H9 (cell line): ENCODE data around the gene DOHH. TPM values are rescaled to one million over a fixed set of nuclear protein-coding genes. Genes with fewer than 3 reads are reported as not detected.

ENCODE experiments used
- DNase-seq: peaks from one replicate; pipeline ENCODE4 v3.0.0-alpha.2; 2017
- H2AFZ ChIP-seq: one replicate; pipeline ENCODE4 v1.6.1; 2013; ENCODE audit warnings: mild to moderate bottlenecking, low read length, control low read depth, moderate library complexity
- H2AK5ac ChIP-seq: 2 replicates; pipeline ENCODE4 v1.6.1; 2013; ENCODE audit warnings: low read length, control low read depth, mixed read lengths; ENCODE audit not compliant: insufficient read length
- H2BK120ac ChIP-seq: one replicate; pipeline ENCODE4 v1.6.1; 2013; ENCODE audit warnings: low read depth, mild to moderate bottlenecking, low read length, control low read depth, inconsistent platforms; ENCODE audit not compliant: poor library complexity, severe bottlenecking
- H2BK12ac ChIP-seq: 2 replicates; pipeline ENCODE4 v1.6.1; 2013; ENCODE audit warnings: low read length, control low read depth, mixed read lengths, low read depth; ENCODE audit not compliant: insufficient read length
- H2BK15ac ChIP-seq: 2 replicates; pipeline ENCODE4 v1.6.1; 2013; ENCODE audit warnings: low read depth, low read length, control low read depth
- H2BK20ac ChIP-seq: one replicate; pipeline ENCODE4 v1.6.1; 2013; ENCODE audit warnings: low read depth, mild to moderate bottlenecking, low read length, control low read depth, inconsistent platforms; ENCODE audit not compliant: poor library complexity, severe bottlenecking
- H2BK5ac ChIP-seq: 2 replicates; pipeline ENCODE4 v1.6.1; 2013; ENCODE audit warnings: low read length, control low read depth, mixed read lengths; ENCODE audit not compliant: insufficient read length
- H3K14ac ChIP-seq: 2 replicates; pipeline ENCODE4 v1.6.1; 2013; ENCODE audit warnings: low read length, control low read depth; ENCODE audit not compliant: insufficient read depth
- H3K18ac ChIP-seq: 2 replicates; pipeline ENCODE4 v1.6.1; 2013; ENCODE audit warnings: low read depth, mild to moderate bottlenecking, mixed read lengths, low read length, control low read depth; ENCODE audit not compliant: insufficient read length
- H3K23ac ChIP-seq: 2 replicates; pipeline ENCODE4 v1.6.1; 2013; ENCODE audit warnings: low read length, control low read depth, mixed read lengths, low read depth; ENCODE audit not compliant: insufficient read length
- H3K23me2 ChIP-seq: 2 replicates; pipeline ENCODE4 v1.6.1; 2013; ENCODE audit warnings: low read depth, mild to moderate bottlenecking, mixed read lengths, low read length, control low read depth; ENCODE audit not compliant: insufficient read length, poor library complexity, severe bottlenecking
- H3K27ac ChIP-seq: 2 replicates; pipeline ENCODE4 v1.5.1; 2013; ENCODE audit warnings: low read length, control low read depth, mixed read lengths, low read depth; ENCODE audit not compliant: insufficient read length
- H3K27me3 ChIP-seq: 2 replicates; pipeline ENCODE4 v1.6.1; 2013; ENCODE audit warnings: low read length, control low read depth, inconsistent platforms; ENCODE audit not compliant: insufficient read depth
- H3K4ac ChIP-seq: 2 replicates; pipeline ENCODE4 v1.6.1; 2013; ENCODE audit warnings: low read depth, mild to moderate bottlenecking, control low read depth, inconsistent platforms, low read length, moderate library complexity
- H3K4me1 ChIP-seq: 2 replicates; pipeline ENCODE4 v1.6.1; 2013; ENCODE audit warnings: low read length, control low read depth, inconsistent platforms; ENCODE audit not compliant: insufficient read depth
- H3K4me2 ChIP-seq: 2 replicates; pipeline ENCODE4 v1.6.1; 2013; ENCODE audit warnings: low read length, control low read depth, mixed read lengths; ENCODE audit not compliant: insufficient read length, insufficient read depth
- H3K56ac ChIP-seq: 2 replicates; pipeline ENCODE4 v1.6.1; 2013; ENCODE audit warnings: low read depth, mild to moderate bottlenecking, mixed read lengths, low read length, control low read depth; ENCODE audit not compliant: insufficient read length
- H3K79me1 ChIP-seq: 2 replicates; pipeline ENCODE4 v1.6.1; 2013; ENCODE audit warnings: low read depth, mild to moderate bottlenecking, moderate library complexity, low read length, control low read depth, inconsistent platforms; ENCODE audit not compliant: insufficient read depth, poor library complexity, severe bottlenecking
- H3K79me2 ChIP-seq: 2 replicates; pipeline ENCODE4 v1.6.1; 2013; ENCODE audit warnings: low read length, control low read depth, inconsistent platforms; ENCODE audit not compliant: insufficient read depth
- H3K9ac ChIP-seq: 2 replicates; pipeline ENCODE4 v1.6.1; 2013; ENCODE audit warnings: low read length, control low read depth, mixed read lengths; ENCODE audit not compliant: insufficient read length; ENCODE audit errors: extremely low read depth
- H3K9me3 ChIP-seq: one replicate; pipeline ENCODE4 v1.6.1; 2013; ENCODE audit warnings: low read depth, low read length, inconsistent platforms; ENCODE audit not compliant: control insufficient read depth
- H3T11ph ChIP-seq: one replicate; pipeline ENCODE4 v1.6.1; 2013; ENCODE audit warnings: mild to moderate bottlenecking, low read length, control low read depth, inconsistent platforms
- H4K20me1 ChIP-seq: one replicate; pipeline ENCODE4 v1.6.1; 2013; ENCODE audit not compliant: control insufficient read depth, insufficient read length, insufficient read depth
- H4K5ac ChIP-seq: 2 replicates; pipeline ENCODE4 v1.6.1; 2013; ENCODE audit warnings: low read depth, mild to moderate bottlenecking, mixed read lengths, low read length, control low read depth; ENCODE audit not compliant: insufficient read length
- H4K8ac ChIP-seq: replicated peaks from 2 replicates; pipeline ENCODE4 v1.6.1; 2013; ENCODE audit warnings: low read length, control low read depth, mixed read lengths, low read depth; ENCODE audit not compliant: insufficient read length
- H4K91ac ChIP-seq: 2 replicates; pipeline ENCODE4 v1.6.1; 2013; ENCODE audit warnings: low read depth, mild to moderate bottlenecking, moderate library complexity, mixed read lengths, low read length, control low read depth; ENCODE audit not compliant: insufficient read length
- H3K27ac Mint-ChIP-seq, 3 experiments: 2 replicates in 2 of 3; 3 replicates in 1 of 3; pipeline ENCODE4 v1.8.0; 2020 to 2021; ENCODE audit warnings: mixed read lengths in 3 of 3, mild to moderate bottlenecking in 1 of 3, moderate library complexity in 1 of 3
- H3K27me3 Mint-ChIP-seq: 2 replicates; pipeline ENCODE4 v1.8.0; 2021; ENCODE audit warnings: low read depth, mild to moderate bottlenecking, moderate library complexity, mixed read lengths
- H3K36me3 Mint-ChIP-seq, 3 experiments: 2 replicates in 2 of 3; 3 replicates in 1 of 3; pipeline ENCODE4 v1.8.0; 2020 to 2021; ENCODE audit warnings: low read depth in 3 of 3, mixed read lengths in 3 of 3; ENCODE audit not compliant: insufficient read depth in 1 of 3
- H3K4me1 Mint-ChIP-seq, 2 experiments: 2 replicates each; pipeline ENCODE4 v1.8.0; 2020; ENCODE audit warnings: mixed read lengths in 2 of 2
- H3K4me3 Mint-ChIP-seq, 2 experiments: 2 replicates in 1 of 2; 3 replicates in 1 of 2; pipeline ENCODE4 v1.8.0; 2020 to 2021; ENCODE audit warnings: mild to moderate bottlenecking in 2 of 2, mixed read lengths in 2 of 2, moderate library complexity in 1 of 2
- H3K9me3 Mint-ChIP-seq, 2 experiments: 2 replicates in 1 of 2; 3 replicates in 1 of 2; pipeline ENCODE4 v1.8.0; 2020; ENCODE audit warnings: mild to moderate bottlenecking in 2 of 2, mixed read lengths in 2 of 2, moderate library complexity in 1 of 2
- WGBS: extraction: QIAGEN DNeasy Blood & Tissue Kit; methylation state at CpG from one replicate; pipeline ENCODE4 v1.1.7; 2013; ENCODE audit warnings: missing lambda C conversion rate, low lambda C conversion rate, mixed read lengths; ENCODE audit not compliant: insufficient read length; ENCODE audit errors: extremely low coverage; 5-methylcytosine and 5-hydroxymethylcytosine counted together
- total RNA-seq: library from RNA; stranded (reverse); gene quantifications from 2 replicates; pipeline ENCODE4 v1.2.1, GENCODE V29; 2021
- TF ChIP-seq, protein P1 (sequence below): fragments of 200-600 bp; sonication (generic); conservative IDR thresholded peaks from 3 replicates; pipeline ENCODE4 v1.8.0; 2021; ENCODE audit warnings: antibody characterized with exemption, mild to moderate bottlenecking

DOHH gene
- total RNA-seq, 1 experiment from 2014 or later: 16.5 TPM

DNA sequence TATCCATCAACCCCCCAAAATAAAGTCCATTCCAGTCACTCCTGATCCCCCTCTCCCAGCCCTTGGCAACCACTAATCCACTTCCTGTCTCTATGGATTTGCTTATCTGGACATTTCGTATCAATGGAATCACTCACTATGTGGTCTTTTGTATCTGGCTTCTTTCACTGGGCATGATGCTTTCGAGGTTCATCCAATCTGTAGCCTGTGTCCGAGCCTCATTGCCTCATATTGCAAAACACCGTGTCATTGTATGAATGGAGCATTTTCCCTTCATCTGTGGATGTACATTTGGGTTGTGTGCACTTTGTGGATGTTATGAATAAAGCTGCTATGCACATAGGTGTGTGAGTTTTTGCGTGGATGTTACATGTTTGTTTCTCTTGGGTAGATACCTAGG lies 4.3 kb upstream of the DOHH start:
- no CpG with 5 or more reads among the region's 5 CpGs for WGBS
- Histone ChIP-seq H4K91ac (no peak overlapping the region), H2BK15ac (no peak overlapping the region), H4K20me1 (no peaks in the 10 kb centered on the region), H3K9me3 (no peaks in the 10 kb centered on the region), H4K5ac (no peak overlapping the region), H2BK12ac (no peak overlapping the region), H3K4me1 (no peaks in the 10 kb centered on the region), H3K79me2 (peaks cover 5% of the 10 kb centered on the region; the same call in 1 of the 2 replicates), H2AFZ (no peak overlapping the region), H3K18ac (no peak overlapping the region), H2AK5ac (no peak overlapping the region), H3K14ac (no peak overlapping the region), H3K79me1 (no peaks in the 10 kb centered on the region), H2BK20ac (no peak overlapping the region), H2BK5ac (no peak overlapping the region), H3K56ac (no peak overlapping the region), H3K27ac (no peak overlapping the region), H3K4me2 (no peak overlapping the region), H2BK120ac (no peak overlapping the region), H4K8ac (no peak overlapping the region), H3K27me3 (no peaks in the 10 kb centered on the region), H3K9ac (no peak overlapping the region), H3K4ac (no peak overlapping the region), H3T11ph (no peak overlapping the region), H3K23ac (no peak overlapping the region), H3K23me2 (peaks cover 20% of the 10 kb centered on the region)
- TF ChIP-seq, protein P1, sequence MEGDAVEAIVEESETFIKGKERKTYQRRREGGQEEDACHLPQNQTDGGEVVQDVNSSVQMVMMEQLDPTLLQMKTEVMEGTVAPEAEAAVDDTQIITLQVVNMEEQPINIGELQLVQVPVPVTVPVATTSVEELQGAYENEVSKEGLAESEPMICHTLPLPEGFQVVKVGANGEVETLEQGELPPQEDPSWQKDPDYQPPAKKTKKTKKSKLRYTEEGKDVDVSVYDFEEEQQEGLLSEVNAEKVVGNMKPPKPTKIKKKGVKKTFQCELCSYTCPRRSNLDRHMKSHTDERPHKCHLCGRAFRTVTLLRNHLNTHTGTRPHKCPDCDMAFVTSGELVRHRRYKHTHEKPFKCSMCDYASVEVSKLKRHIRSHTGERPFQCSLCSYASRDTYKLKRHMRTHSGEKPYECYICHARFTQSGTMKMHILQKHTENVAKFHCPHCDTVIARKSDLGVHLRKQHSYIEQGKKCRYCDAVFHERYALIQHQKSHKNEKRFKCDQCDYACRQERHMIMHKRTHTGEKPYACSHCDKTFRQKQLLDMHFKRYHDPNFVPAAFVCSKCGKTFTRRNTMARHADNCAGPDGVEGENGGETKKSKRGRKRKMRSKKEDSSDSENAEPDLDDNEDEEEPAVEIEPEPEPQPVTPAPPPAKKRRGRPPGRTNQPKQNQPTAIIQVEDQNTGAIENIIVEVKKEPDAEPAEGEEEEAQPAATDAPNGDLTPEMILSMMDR: no peak
- Mint-ChIP-seq H3K27me3 (no peaks in the 10 kb centered on the region), H3K36me3 (peaks cover 6 to 14% (median 11%) of the 10 kb centered on the region in 3 experiments; a peak in 6 of 7 replicates), H3K4me3 (peak overlapping the region; percentile 50 to 79; a peak in 3 of 5 replicates), H3K9me3 (no peaks in the 10 kb centered on the region; a peak in 1 of 5 replicates), H3K27ac (peak overlapping the region in 2 of 3 experiments; percentile 33 to 99; a peak in 4 of 7 replicates), H3K4me1 (peaks cover 19 to 41% of the 10 kb centered on the region in 2 experiments)
- no peak for DNase-seq
